Testis (tissue), 2 donors: ENCODE measurements around the gene VWA1.

Source experiments
- POLR2A ChIP-seq: fragments of 450-650 bp; IDR thresholded peaks from one replicate; pipeline ENCODE4 v1.6.1; 2017; ENCODE audit warnings: antibody characterized with exemption, mild to moderate bottlenecking, moderate library complexity
- TF ChIP-seq, protein P1 (sequence below), 3 experiments: fragments of 450-650 bp in 2 of 3; fragments of 200-600 bp in 1 of 3; sonication (generic) in 1 of 3; IDR thresholded peaks; one replicate each; pipeline ENCODE4 v1.5.1; 2016 to 2019; ENCODE audit warnings: antibody characterized with exemption in 3 of 3, mild to moderate bottlenecking in 2 of 3, moderate library complexity in 1 of 3

GRCh38 chr1:1441002-1441888, 5.8 kb downstream of the VWA1 start:
- TF ChIP-seq, protein P1, sequence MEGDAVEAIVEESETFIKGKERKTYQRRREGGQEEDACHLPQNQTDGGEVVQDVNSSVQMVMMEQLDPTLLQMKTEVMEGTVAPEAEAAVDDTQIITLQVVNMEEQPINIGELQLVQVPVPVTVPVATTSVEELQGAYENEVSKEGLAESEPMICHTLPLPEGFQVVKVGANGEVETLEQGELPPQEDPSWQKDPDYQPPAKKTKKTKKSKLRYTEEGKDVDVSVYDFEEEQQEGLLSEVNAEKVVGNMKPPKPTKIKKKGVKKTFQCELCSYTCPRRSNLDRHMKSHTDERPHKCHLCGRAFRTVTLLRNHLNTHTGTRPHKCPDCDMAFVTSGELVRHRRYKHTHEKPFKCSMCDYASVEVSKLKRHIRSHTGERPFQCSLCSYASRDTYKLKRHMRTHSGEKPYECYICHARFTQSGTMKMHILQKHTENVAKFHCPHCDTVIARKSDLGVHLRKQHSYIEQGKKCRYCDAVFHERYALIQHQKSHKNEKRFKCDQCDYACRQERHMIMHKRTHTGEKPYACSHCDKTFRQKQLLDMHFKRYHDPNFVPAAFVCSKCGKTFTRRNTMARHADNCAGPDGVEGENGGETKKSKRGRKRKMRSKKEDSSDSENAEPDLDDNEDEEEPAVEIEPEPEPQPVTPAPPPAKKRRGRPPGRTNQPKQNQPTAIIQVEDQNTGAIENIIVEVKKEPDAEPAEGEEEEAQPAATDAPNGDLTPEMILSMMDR (IDR thresholded peaks at IDR 0.05): peak; percentile 58 to 92 (median 82)
- TF ChIP-seq POLR2A: no peak
